Stimulated activated naive CD4-positive, alpha-beta T cell treated with Interleukin-2 at 50 U/mL for 16 hours (primary cell): ENCODE results near the gene S100A13.
A peak's percentile ranks its signal among the peaks of the same experiment; 100 is the strongest.

Experiments used
- DNase-seq: peaks from one replicate; lab custom pipeline; 2025; lab: John Stamatoyannopoulos, UW

S100A13 gene

DNA sequence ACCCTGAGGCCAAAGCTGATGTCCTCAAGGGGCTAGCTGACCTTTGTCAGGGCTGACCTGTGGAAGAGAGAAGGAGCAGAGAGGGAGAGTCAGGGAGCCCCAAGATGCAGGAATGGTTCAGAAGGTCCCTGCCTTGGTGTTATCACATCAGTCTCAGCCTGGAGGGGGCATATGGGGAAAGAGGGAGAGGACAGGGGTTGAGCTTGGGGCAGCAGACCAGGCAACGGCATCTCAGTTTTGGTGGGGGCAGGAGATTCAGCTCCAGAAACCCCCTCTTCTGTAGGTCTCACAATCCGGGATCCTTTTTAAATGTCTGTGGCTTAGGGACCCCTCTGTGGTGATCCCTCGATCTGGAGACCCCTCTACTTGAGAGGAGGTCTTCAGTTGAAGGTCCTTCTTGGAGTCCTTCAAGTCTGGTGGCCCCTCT, 815 bp downstream of the S100A13 start:
- DNase-seq = no peak

- no peak for DNase-seq
Observed at GRCh38 chr1:153624965-153625611, 2.2 kb downstream of the S100A13 start.

DNA sequence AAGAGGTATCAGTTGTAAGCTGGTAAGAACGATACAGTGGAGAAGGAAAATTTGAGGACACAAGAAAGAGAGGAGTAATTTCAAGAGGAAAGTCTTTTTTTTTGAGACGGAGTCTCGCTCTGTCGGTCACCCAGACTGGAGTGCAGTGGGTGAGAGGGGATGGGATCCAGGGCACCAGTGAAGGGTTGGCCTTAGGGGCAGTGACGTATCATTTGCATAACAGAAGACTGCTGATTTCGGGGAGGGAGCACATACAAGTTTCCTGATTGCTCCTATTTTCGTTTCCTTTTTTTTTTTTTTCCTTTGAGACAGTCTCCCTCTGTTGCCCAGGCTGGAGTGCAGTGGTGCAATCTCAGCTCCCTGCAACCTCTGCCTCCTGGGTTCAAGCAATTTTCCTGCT, 4.2 kb downstream of the S100A13 start:
- no peak for DNase-seq

DNA sequence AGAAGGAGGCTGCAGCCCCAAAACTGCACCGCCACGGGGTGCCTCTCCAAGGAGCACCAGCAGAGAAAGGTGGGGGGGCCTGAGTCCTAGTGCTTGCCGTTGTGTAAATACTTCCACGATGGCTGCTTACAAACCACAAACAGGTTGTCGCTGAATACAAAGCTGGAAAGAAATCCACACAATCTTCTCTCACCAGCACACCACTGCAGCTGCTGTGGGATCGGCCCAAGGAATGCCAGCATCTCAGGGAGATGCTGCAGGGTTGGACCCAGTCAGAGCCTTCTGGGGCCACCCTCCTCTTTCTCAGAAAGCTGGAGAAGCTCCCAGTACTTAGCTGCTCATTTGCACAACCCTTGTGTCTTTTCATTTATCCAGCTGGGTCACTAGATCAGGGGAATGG, 8.1 kb downstream of the S100A13 start:
- DNase-seq = no peak

GRCh38 chr1:153617663-153618062, 9.6 kb downstream of the S100A13 start:
- peak; percentile 60 for DNase-seq

GRCh38 chr1:153616917-153617311, 10.4 kb downstream of the S100A13 start:
- no peak for DNase-seq

DNA sequence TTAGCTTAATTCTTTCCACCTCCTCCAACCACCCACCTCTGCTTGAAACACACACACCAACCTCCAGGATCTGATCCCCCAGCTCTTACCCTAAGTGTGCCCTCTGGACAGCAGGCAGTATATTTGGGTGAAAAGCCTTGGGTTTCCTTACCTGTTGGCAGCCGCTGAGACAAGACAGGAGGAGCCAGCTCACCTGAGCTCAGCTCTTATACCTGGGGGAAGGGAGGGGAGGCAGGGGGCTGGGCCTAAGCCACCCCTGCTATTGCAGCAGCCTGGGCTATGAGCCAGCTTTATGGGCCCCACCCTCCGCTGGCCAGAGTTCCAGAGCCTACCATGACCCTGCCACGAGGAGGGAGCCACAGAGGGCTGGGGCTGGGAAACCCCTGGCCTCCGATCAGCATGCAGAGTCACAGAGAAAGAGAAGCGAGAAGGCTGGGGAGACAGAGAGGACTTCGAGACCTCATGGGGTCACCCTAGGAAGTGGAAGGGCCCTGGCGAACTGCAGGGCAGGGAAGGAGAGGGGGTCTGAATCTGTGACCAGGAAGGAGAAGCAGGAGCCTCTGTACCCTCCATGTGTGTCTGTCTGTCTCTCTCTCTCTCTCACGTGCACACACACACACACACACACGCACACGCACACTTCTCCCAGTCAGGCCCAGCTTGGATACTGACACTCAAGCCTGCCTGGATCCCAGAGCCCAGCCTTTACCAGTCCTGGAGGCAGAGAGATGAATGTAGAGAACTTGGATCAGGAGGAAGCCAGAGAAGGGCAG, 11.0 kb downstream of the S100A13 start, which contains the start of gene S100A14:
Gene S100A14, minus strand, starts transcription at position 182 of the 773 bp plus-strand sequence. CDS start 467 bp downstream, outside the sequence.
- no peak for DNase-seq

DNA sequence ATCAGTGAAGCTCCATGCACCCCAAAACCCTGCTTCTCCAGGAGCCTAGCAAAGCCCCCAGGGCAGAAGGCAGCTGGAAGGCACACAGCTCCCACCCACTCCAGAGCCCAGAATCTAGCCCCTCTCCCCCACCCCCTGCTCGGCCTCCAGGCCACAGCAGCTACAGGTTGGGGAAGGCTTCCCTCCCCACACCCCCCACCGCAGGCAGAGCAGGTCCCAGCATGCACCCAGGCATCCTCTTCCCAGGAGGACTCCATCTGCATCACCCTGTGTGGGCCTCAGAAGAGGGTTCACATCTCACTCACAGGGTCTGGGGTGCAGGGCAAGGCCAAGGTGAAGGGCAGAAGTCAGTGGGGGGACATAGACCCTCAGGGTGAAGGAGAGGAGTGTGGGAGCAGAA, 11.9 kb downstream of the S100A13 start:
- DNase-seq = no peak

GRCh38 chr1:153614906-153615305, 12.4 kb downstream of the S100A13 start:
- no peak for DNase-seq

GRCh38 chr1:153614189-153614900, 13.0 kb downstream of the S100A13 start:
- DNase-seq = no peak

DNA sequence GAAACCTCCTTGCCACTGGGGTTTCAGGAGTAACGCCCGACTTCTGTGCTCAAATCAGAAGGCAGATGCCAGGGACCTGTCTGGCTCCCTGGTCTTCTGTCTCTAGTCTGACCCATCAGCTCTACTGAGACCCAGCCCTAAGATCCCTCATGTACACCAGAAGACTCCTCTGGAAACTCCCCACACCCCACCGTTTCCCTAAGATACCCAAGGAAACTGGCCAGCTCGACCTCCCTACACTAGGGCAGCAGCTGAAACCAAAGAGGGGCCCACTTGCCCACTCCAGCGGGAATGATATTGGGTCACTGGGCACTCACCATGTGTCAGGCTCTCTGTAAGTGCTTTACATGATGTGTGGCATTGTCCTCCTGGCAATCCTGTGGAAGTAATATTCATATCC, 13.9 kb downstream of the S100A13 start:
- no peak for DNase-seq

DNA sequence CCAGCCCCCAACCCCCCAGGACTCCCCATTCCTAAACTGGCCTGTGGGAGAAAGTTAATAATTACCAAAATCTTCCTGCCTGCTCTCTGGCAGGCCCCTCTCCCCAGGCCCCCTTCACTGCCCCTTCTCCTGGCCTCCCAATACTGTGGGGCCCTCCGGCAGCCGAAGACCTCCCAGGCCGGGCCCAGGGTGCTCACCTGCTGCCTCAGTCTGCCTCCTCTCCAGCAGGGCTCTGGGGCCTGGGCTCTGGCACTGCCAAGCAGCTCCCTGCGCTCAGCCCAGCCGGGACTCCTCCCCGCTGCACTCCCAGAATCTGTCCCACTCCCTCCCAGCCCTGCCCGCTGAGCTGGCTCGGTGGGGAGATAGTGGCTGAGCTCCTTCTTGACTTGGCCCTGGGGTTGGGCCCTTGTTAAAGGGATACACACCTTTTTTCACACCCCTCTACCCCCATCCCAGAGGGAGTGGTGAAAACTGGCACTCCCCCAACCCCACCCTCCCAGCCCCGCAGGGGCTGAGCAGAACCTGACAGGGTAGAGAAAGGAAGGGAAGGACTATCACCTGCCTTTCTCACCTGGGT, 14.5 kb downstream of the S100A13 start, which contains the start of gene S100A16:
Gene S100A16, minus strand, starts transcription at position 383 of the 577 bp plus-strand sequence. CDS start 4,986 bp downstream, outside the sequence.
- DNase-seq = no peak

- no peak for DNase-seq
Observed at GRCh38 chr1:153612111-153612754, 15.1 kb downstream of the S100A13 start.

DNA sequence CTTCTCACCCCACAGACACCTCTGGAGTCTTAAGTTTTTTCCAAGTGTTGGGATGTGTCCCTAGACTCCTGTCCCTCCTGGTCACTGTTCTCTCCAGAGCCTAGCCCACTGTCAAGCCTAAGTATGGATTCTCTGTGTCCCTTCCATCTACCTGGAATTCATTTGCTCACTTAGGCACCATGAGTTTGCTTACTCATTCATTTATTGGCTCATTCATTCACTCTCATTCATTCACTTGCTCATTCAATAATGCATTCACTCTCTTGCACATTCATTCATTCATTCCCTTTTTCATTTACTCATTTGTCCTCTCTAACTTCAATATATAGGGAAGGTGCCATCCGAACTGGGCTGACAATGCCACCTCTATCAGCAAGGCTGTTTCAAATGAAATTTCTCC, 15.9 kb downstream of the S100A13 start:
- DNase-seq = no peak

DNA sequence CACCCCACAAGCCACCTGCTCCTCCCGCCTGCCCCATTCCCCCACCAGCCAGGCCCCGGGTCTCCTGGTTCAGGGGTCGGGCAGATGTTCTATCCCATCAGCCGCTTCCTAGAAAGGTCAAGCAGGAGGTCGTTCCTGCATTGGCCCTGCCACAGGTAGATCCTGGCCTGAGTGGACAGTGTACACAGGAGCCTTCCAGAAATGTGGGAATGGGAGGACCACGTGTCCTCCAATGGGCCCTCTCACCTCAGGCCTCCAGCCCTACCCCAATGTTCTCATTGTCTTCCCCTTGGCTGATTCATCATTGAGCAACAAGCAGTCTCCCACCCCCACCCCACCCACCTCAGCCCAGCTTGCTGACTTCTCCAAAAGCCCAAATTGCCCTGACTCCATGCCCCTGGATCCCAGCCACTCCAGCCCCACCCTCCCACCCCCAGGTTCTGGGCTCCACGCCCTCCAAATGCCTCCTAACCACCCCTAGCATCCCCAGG, 16.4 kb downstream of the S100A13 start:
- DNase-seq = no peak

GRCh38 chr1:153610334-153610733, 17.0 kb downstream of the S100A13 start:
- no peak for DNase-seq

DNA sequence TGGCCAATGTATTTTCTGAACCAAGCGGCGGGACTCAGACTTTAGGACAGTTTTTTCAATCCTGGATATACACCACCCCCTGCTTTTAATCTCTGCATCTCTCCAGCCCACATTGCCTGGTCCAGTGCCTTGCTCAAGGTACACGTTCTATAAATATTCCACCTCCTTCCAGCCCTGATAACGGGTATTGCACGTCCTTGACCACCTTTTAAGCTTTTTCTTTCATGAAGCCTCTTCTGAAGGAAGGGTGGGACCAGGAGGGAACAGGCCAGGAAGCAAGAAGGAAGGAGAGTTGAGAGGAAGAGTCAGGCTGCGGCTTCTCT, 17.8 kb downstream of the S100A13 start:
- no peak for DNase-seq

- no peak for DNase-seq
Observed at GRCh38 chr1:153608742-153609584, 18.3 kb downstream of the S100A13 start.

GRCh38 chr1:153608089-153608682, 19.1 kb downstream of the S100A13 start:
- DNase-seq = no peak

GRCh38 chr1:153607381-153607780, 19.9 kb downstream of the S100A13 start:
- DNase-seq = no peak
